Esophagus muscularis mucosa (tissue), 4 donors: ENCODE data around the gene CNOT6.

ENCODE experiments used
- CTCF ChIP-seq, 3 experiments: fragments of 200-600 bp in 2 of 3; fragments of 450-650 bp in 1 of 3; sonication (generic) in 2 of 3; IDR thresholded peaks; one replicate each; pipeline ENCODE4 v1.5.1; 2017 to 2019; ENCODE audit warnings: antibody characterized with exemption in 3 of 3, mild to moderate bottlenecking in 2 of 3, moderate library complexity in 1 of 3
- EP300 ChIP-seq: sonication (generic); formaldehyde crosslinking; IDR thresholded peaks from one replicate; pipeline ENCODE4 v1.6.1; 2017; ENCODE audit warnings: antibody characterized with exemption
- POLR2AphosphoS5 ChIP-seq, 2 donors: sonication (generic); formaldehyde crosslinking; IDR thresholded peaks; one replicate each; pipeline ENCODE4 v1.6.1; 2017; ENCODE audit warnings: antibody characterized with exemption in 2 of 2

- TF ChIP-seq EP300 (no peak), POLR2AphosphoS5 (IDR thresholded peaks at IDR 0.05) (no peak), CTCF (IDR thresholded peaks at IDR 0.05) (no peak)
Observed at GRCh38 chr5:180593446-180594206, 99.4 kb downstream of the CNOT6 start.
